HG03039 (cell line): ENCODE results near the gene WDFY4.
"Not testable (repeated sequence)": the region's sequence is repeated elsewhere in the genome, so short reads cannot be mapped to it uniquely, and the experiment has no call there.

Experiments
- ATAC-seq: cut with Tn5 transposase; IDR thresholded peaks from one replicate; pipeline ENCODE4 v1.9.1; 2021; ENCODE audit warnings: mild to moderate bottlenecking, moderate library complexity; ENCODE audit not compliant: unreplicated experiment

The WDFY4 gene

GRCh38 chr10:48684792-48685623 lies at the start of gene WDFY4:
Gene WDFY4, plus strand, starts transcription at chr10:48684873. Its CDS starts 24,860 bp downstream, at chr10:48709733.
- ATAC-seq: peak; percentile 50

GRCh38 chr10:48634984-48635557 lies 49.6 kb upstream of the WDFY4 start:
- no peak for ATAC-seq

GRCh38 chr10:48636231-48636630 lies 48.4 kb upstream of the WDFY4 start:
- no peak for ATAC-seq

GRCh38 chr10:48636901-48637300 lies 47.8 kb upstream of the WDFY4 start:
- no peak for ATAC-seq

- ATAC-seq: no peak
These were observed 46.5 kb upstream of the WDFY4 start for GRCh38 chr10:48638158-48638557.

- ATAC-seq: no peak
These were observed 45.7 kb upstream of the WDFY4 start for GRCh38 chr10:48638739-48639527.

GRCh38 chr10:48639632-48640031 lies 45.0 kb upstream of the WDFY4 start:
- no peak for ATAC-seq

- no peak for ATAC-seq
These were observed 44.3 kb upstream of the WDFY4 start for GRCh38 chr10:48640326-48640725.

- not testable (repeated sequence) for ATAC-seq
These were observed 43.5 kb upstream of the WDFY4 start for GRCh38 chr10:48641099-48641690.

GRCh38 chr10:48645600-48645999 lies 39.1 kb upstream of the WDFY4 start:
- ATAC-seq: no peak

GRCh38 chr10:48647073-48647472 lies 37.6 kb upstream of the WDFY4 start:
- not testable (repeated sequence) for ATAC-seq

GRCh38 chr10:48648172-48648942 lies 36.3 kb upstream of the WDFY4 start:
- ATAC-seq: no peak

- ATAC-seq: no peak
These were observed 35.2 kb upstream of the WDFY4 start for GRCh38 chr10:48649349-48649944.

GRCh38 chr10:48651293-48651692 lies 33.4 kb upstream of the WDFY4 start:
- no peak for ATAC-seq

GRCh38 chr10:48651839-48652238 lies 32.8 kb upstream of the WDFY4 start:
- ATAC-seq: no peak

- no peak for ATAC-seq
These were observed 32.3 kb upstream of the WDFY4 start for GRCh38 chr10:48652344-48652743.

GRCh38 chr10:48653347-48653746 lies 31.3 kb upstream of the WDFY4 start:
- no peak for ATAC-seq

- no peak for ATAC-seq
These were observed 30.6 kb upstream of the WDFY4 start for GRCh38 chr10:48653944-48654698.
